Measurements from ENCODE around the gene CDK5R1.
"Not testable (repeated sequence)": the region's sequence is repeated elsewhere in the genome, so short reads cannot be mapped to it uniquely, and the experiment has no call there.

Gene CDK5R1

DNA sequence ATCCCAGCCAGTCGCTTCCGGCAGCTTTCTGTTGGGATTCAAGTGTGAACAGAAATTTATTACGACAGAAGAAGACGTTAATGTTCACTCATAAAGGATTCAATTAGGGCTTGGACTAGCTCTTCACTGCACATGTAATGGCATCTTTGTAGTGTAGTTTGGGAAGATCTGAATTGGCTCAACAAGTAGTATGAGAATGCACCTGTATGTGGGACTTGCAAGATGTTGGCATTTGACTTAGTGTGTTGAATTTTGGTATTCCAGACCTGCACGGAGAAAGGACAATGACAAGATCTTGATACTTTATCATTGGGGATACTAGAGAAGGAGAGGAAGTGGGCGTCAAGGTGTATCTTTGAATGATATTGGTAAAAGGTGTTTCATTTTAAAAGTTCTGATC is 41.3 kb upstream of the CDK5R1 start:
- TF ChIP-seq MYC (IDR thresholded peaks at IDR 0.05; ENCODE audit: low read depth, low read length), result no peak
- TF ChIP-seq POLR2A (IDR thresholded peaks at IDR 0.05; ENCODE audit: extremely low read depth, insufficient read length), result no peak
- TF ChIP-seq, protein P1, sequence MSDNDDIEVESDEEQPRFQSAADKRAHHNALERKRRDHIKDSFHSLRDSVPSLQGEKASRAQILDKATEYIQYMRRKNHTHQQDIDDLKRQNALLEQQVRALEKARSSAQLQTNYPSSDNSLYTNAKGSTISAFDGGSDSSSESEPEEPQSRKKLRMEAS (IDR thresholded peaks at IDR 0.05; ENCODE audit: low read depth, low read length), result no peak
- TF ChIP-seq, protein P2, sequence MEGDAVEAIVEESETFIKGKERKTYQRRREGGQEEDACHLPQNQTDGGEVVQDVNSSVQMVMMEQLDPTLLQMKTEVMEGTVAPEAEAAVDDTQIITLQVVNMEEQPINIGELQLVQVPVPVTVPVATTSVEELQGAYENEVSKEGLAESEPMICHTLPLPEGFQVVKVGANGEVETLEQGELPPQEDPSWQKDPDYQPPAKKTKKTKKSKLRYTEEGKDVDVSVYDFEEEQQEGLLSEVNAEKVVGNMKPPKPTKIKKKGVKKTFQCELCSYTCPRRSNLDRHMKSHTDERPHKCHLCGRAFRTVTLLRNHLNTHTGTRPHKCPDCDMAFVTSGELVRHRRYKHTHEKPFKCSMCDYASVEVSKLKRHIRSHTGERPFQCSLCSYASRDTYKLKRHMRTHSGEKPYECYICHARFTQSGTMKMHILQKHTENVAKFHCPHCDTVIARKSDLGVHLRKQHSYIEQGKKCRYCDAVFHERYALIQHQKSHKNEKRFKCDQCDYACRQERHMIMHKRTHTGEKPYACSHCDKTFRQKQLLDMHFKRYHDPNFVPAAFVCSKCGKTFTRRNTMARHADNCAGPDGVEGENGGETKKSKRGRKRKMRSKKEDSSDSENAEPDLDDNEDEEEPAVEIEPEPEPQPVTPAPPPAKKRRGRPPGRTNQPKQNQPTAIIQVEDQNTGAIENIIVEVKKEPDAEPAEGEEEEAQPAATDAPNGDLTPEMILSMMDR (IDR thresholded peaks at IDR 0.05; ENCODE audit: low read depth, low read length), result no peak
- peak; percentile 12 for DNase-seq (ENCODE audit: low read depth)
- H3K4me3 ChIP-seq (ENCODE audit: low read depth, low read length), result peak overlapping the region; percentile 96

DNA sequence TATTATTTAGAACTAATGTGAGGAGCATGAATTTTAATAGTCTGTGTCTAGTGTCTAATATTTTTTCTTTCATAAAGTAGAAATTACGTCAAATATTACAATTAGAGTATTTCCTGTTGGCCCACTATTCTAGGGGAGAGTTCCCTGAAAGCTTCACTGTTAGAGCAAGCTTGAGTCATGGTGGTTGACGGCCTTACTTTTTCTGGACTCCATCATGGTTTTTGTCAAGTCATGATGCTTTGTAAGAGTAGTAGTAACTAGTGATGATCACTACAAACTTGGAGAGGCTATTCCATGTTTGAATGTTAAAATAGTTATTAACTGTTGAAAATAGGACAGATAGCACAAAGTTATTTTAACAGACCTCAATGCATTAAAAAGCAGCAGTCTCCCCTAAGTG is 40.8 kb upstream of the CDK5R1 start:
- peak overlapping the region; percentile 96 for H3K4me3 ChIP-seq (ENCODE audit: low read depth, low read length)
- peak; percentile 51 for DNase-seq (ENCODE audit: low read depth)
- TF ChIP-seq POLR2A (IDR thresholded peaks at IDR 0.05; ENCODE audit: extremely low read depth, insufficient read length) (no peak), MYC (IDR thresholded peaks at IDR 0.05; ENCODE audit: low read depth, low read length) (no peak)
- TF ChIP-seq, protein P1 (IDR thresholded peaks at IDR 0.05; ENCODE audit: low read depth, low read length), result no peak
- TF ChIP-seq, protein P2 (IDR thresholded peaks at IDR 0.05; ENCODE audit: low read depth, low read length), result no peak

DNA sequence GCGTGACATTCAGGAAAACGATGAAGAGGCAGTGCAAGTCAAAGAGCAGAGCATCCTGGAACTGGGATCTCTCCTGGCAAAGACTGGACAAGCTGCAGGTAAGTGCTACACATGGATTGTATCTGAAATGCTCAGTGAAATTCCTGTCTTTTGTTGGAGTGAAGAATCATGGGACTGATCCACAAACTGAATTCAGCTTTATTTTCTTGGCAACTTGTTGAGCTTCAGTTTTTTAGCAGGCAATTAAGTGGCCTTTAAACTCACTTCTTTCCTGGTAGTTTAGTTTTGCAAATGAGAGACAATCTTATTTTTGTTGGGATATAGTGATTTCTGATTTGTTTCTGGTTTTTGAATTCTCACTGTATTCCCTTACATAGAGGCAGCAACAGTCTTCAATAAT is 39.8 kb upstream of the CDK5R1 start:
- DNase-seq (ENCODE audit: low read depth), result no peak
- TF ChIP-seq MYC (IDR thresholded peaks at IDR 0.05; ENCODE audit: low read depth, low read length), result no peak
- H3K4me3 ChIP-seq (ENCODE audit: low read depth, low read length), result peak overlapping the region; percentile 30

DNA sequence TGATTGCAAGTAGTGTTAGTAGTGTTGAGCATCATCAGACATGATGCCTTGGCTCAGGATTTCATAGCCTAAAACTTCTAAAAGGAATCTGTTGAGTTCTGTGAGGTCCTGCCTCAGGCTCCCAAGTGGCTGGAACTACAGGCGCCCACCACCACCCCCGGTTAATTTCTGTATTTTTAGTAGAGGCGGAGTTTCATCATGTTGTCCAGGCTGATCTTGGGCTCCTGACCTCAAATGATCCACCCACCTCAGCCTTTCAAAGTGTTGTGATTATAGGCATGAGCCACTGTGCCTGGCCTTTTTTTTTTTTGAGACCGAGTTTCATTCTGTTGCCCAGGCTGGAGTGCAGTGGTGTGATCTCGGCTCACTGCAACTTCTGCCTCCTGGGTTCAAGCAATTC is 36.8 kb upstream of the CDK5R1 start:
- TF ChIP-seq POLR2A (IDR thresholded peaks at IDR 0.05; ENCODE audit: extremely low read depth, insufficient read length) (no peak), MYC (IDR thresholded peaks at IDR 0.05; ENCODE audit: low read depth, low read length) (no peak)
- TF ChIP-seq, protein P1 (IDR thresholded peaks at IDR 0.05; ENCODE audit: low read depth, low read length), result no peak
- TF ChIP-seq, protein P2 (IDR thresholded peaks at IDR 0.05; ENCODE audit: low read depth, low read length), result no peak
- no peak for DNase-seq (ENCODE audit: low read depth)
- H3K4me3 ChIP-seq (ENCODE audit: low read depth, low read length), result no peak overlapping the region

DNA sequence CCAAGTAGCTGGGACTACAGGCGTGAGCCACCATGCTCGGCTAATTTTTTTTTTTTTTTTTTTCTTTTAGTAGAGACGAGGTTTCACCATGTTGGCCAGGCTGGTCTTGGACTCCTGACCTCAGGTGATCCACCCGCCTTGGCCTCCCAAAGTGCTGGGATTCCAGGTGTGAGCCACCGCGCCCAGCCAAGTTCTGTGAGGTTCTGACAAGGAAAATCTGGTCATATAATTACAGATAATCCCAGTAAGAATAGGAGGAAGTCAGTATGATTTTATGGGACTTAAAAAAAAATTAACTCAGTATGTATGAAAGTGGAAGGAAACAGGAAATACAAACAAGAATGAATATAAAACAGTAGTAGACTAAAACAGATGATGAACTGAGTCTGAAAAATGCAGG is 36.4 kb upstream of the CDK5R1 start:
- H3K4me3 ChIP-seq (ENCODE audit: low read depth, low read length); DNase-seq (ENCODE audit: low read depth): not testable (repeated sequence)

DNA sequence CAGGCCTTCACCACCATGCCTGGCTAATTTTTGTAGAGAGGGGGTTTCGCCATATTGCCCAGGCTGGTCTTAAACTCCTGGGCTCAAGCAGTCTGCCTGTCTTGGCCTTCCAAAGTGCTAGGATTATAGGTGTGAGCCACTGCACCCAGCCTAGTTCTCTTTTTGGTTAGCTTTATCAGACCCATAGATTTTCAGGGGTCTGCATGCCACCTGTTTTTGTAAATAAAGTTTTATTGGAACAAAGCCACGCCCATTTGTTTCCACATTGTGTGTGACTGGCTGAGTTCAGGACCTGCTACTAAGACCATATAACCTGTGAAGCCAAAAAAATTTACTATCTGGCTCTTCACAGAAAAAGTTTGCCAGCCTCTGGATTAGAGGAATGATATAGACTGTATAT is 34.9 kb upstream of the CDK5R1 start:
- no peak overlapping the region for H3K4me3 ChIP-seq (ENCODE audit: low read depth, low read length)
- DNase-seq (ENCODE audit: low read depth), result no peak
- no peak for TF ChIP-seq POLR2A (IDR thresholded peaks at IDR 0.05; ENCODE audit: extremely low read depth, insufficient read length)
- TF ChIP-seq, protein P1 (IDR thresholded peaks at IDR 0.05; ENCODE audit: low read depth, low read length), result no peak
- TF ChIP-seq, protein P2 (IDR thresholded peaks at IDR 0.05; ENCODE audit: low read depth, low read length), result no peak
- no peak for TF ChIP-seq MYC (IDR thresholded peaks at IDR 0.05; ENCODE audit: low read depth, low read length)

- DNase-seq (ENCODE audit: low read depth), result no peak
- no peak overlapping the region for H3K4me3 ChIP-seq (ENCODE audit: low read depth, low read length)
- TF ChIP-seq, protein P1 (IDR thresholded peaks at IDR 0.05; ENCODE audit: low read depth, low read length), result no peak
- TF ChIP-seq POLR2A (IDR thresholded peaks at IDR 0.05; ENCODE audit: extremely low read depth, insufficient read length) (no peak), MYC (IDR thresholded peaks at IDR 0.05; ENCODE audit: low read depth, low read length) (no peak)
Observed at GRCh38 chr17:32452281-32452680, 34.5 kb upstream of the CDK5R1 start.
